ENCODE measurements around the gene CAPN8. TPM values are rescaled to one million over a fixed set of nuclear protein-coding genes. Genes with fewer than 3 reads are reported as not detected.

Gene CAPN8
- polyA plus RNA-seq, 1 donor (not counting 4 experiments of a cell fraction or from before 2014, with no cell fraction given) = 4.7 TPM

DNA sequence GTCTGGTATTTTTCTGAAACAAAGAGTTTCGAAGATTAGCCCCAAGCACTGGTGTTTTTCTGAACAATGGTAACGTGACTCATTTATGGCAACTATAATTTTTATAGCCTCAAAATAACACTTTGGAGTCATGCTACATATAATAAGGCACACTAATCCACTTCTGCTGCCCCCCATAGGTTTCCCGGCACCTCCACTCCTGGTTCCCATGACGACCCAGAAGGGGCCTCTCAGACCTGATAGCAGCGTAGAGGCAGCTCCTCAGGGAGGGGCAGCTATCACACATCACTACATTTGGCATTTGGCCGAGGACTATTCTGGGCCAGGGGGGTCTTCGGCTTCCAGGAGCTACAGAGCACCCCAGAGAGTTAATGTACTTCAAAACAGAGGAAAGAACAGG, 23.3 kb downstream of the CAPN8 start:
- DNase-seq (ENCODE audit: low read depth, low spot score) = no peak
- no peak overlapping the region for H3K27ac ChIP-seq (ENCODE audit: control insufficient read depth, insufficient read depth, low read length)
- no peak overlapping the region for H3K9ac ChIP-seq (ENCODE audit: control insufficient read depth, extremely low read depth, insufficient read depth, low read length)
- H4K20me1 ChIP-seq (ENCODE audit: control insufficient read depth, extremely low read depth, insufficient read depth, low read length) = no peaks in the 10 kb centered on the region
- FAIRE-seq = no peak
- no peaks in the 10 kb centered on the region for H3K4me1 ChIP-seq (ENCODE audit: control insufficient read depth, extremely low read depth, insufficient read depth, low read length)
- H3K4me2 ChIP-seq (ENCODE audit: control insufficient read depth, extremely low read depth, insufficient read depth, low read depth, low read length) = no peak overlapping the region
- H3K27me3 ChIP-seq (ENCODE audit: control insufficient read depth, extremely low read depth, insufficient read depth, low read length) = no peaks in the 10 kb centered on the region
- H2AFZ ChIP-seq (ENCODE audit: control insufficient read depth, low read length) = no peak overlapping the region
- H3K9me1 ChIP-seq (ENCODE audit: control insufficient read depth, extremely low read depth, insufficient read depth, low read length) = no peaks in the 10 kb centered on the region
- no peaks in the 10 kb centered on the region for H3K36me3 ChIP-seq (ENCODE audit: control insufficient read depth in 2 of 2, extremely low read depth in 1 of 2, insufficient read depth in 2 of 2, low read length in 2 of 2)
- H3K9me3 ChIP-seq (ENCODE audit: control insufficient read depth, low read depth, low read length) = no peaks in the 10 kb centered on the region
- TF ChIP-seq EZH2 (IDR thresholded peaks at IDR 0.05; ENCODE audit: low read length) = no peak
- TF ChIP-seq, protein P1, sequence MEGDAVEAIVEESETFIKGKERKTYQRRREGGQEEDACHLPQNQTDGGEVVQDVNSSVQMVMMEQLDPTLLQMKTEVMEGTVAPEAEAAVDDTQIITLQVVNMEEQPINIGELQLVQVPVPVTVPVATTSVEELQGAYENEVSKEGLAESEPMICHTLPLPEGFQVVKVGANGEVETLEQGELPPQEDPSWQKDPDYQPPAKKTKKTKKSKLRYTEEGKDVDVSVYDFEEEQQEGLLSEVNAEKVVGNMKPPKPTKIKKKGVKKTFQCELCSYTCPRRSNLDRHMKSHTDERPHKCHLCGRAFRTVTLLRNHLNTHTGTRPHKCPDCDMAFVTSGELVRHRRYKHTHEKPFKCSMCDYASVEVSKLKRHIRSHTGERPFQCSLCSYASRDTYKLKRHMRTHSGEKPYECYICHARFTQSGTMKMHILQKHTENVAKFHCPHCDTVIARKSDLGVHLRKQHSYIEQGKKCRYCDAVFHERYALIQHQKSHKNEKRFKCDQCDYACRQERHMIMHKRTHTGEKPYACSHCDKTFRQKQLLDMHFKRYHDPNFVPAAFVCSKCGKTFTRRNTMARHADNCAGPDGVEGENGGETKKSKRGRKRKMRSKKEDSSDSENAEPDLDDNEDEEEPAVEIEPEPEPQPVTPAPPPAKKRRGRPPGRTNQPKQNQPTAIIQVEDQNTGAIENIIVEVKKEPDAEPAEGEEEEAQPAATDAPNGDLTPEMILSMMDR (optimal IDR thresholded peaks at IDR 0.05 in 1 of 3, IDR thresholded peaks at IDR 0.05 in 1 of 3, conservative IDR thresholded peaks at IDR 0.05 in 1 of 3; ENCODE audit: extremely low read depth in 1 of 3, insufficient read depth in 2 of 3, low read length in 3 of 3) = no peak
- no peaks in the 10 kb centered on the region for H3K79me2 ChIP-seq (ENCODE audit: control insufficient read depth, insufficient read depth, low read length)
- dilution Hi-C loops (cut with MboI; ENCODE audit: extremely low pct_ligation_motif_present, low sequenced_read_pairs) = no loop called here
- no peak overlapping the region for H3K4me3 ChIP-seq (ENCODE audit: control insufficient read depth in 2 of 3, extremely low read depth in 1 of 3, insufficient read depth in 2 of 3, low read depth in 1 of 3, low read length in 3 of 3)

DNA sequence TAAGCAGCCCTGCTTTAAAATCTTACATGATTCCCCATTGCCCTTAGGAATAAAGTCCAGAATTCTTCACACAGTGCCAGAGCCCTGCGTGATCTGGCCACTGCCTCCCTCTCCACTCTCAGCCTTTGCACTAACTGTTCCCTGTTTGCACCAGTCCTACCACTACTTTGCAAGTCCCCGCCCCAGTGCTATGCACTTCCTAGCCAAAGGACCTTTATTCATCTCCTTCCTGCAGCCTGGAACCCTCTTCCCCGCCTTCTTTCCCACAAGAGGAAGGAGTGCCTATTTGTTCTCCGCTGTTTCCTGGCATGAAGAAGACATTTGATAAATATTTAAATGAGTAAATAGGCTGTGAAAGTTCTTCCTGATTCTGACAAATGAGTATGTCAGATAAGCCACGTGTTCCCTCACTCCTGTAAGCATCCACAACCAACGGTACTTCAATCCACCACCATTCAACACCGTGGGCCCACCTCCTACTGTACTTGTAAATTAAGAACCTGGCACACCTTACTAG, 23.9 kb downstream of the CAPN8 start:
- no peak for DNase-seq (ENCODE audit: low read depth, low spot score)
- Histone ChIP-seq H3K4me2 (ENCODE audit: control insufficient read depth, extremely low read depth, insufficient read depth, low read depth, low read length) (peak overlapping the region; percentile 7), H3K36me3 (ENCODE audit: control insufficient read depth in 2 of 2, extremely low read depth in 1 of 2, insufficient read depth in 2 of 2, low read length in 2 of 2) (no peaks in the 10 kb centered on the region), H3K9me3 (ENCODE audit: control insufficient read depth, low read depth, low read length) (no peaks in the 10 kb centered on the region), H2AFZ (ENCODE audit: control insufficient read depth, low read length) (peak overlapping the region; percentile 10), H4K20me1 (ENCODE audit: control insufficient read depth, extremely low read depth, insufficient read depth, low read length) (no peaks in the 10 kb centered on the region), H3K9me1 (ENCODE audit: control insufficient read depth, extremely low read depth, insufficient read depth, low read length) (no peaks in the 10 kb centered on the region), H3K4me1 (ENCODE audit: control insufficient read depth, extremely low read depth, insufficient read depth, low read length) (no peaks in the 10 kb centered on the region), H3K27me3 (ENCODE audit: control insufficient read depth, extremely low read depth, insufficient read depth, low read length) (no peaks in the 10 kb centered on the region), H3K4me3 (ENCODE audit: control insufficient read depth in 2 of 3, extremely low read depth in 1 of 3, insufficient read depth in 2 of 3, low read depth in 1 of 3, low read length in 3 of 3) (no peak overlapping the region), H3K27ac (ENCODE audit: control insufficient read depth, insufficient read depth, low read length) (no peak overlapping the region), H3K79me2 (ENCODE audit: control insufficient read depth, insufficient read depth, low read length) (no peaks in the 10 kb centered on the region), H3K9ac (ENCODE audit: control insufficient read depth, extremely low read depth, insufficient read depth, low read length) (no peak overlapping the region)
- no peak for FAIRE-seq
- TF ChIP-seq, protein P1 (optimal IDR thresholded peaks at IDR 0.05 in 1 of 3, IDR thresholded peaks at IDR 0.05 in 1 of 3, conservative IDR thresholded peaks at IDR 0.05 in 1 of 3; ENCODE audit: extremely low read depth in 1 of 3, insufficient read depth in 2 of 3, low read length in 3 of 3) = no peak
- TF ChIP-seq EZH2 (IDR thresholded peaks at IDR 0.05; ENCODE audit: low read length) = no peak
- dilution Hi-C loops (cut with MboI; ENCODE audit: extremely low pct_ligation_motif_present, low sequenced_read_pairs) = no loop called here
